Measurements from ENCODE around the gene PHACTR3.

Gene PHACTR3

GRCh38 chr20:59652381-59652780 lies 48.0 kb downstream of the PHACTR3 start:
- no peak for DNase-seq

GRCh38 chr20:59656417-59656816 lies 52.1 kb downstream of the PHACTR3 start:
- DNase-seq, result no peak

- DNase-seq, result no peak
These were observed 53.2 kb downstream of the PHACTR3 start for GRCh38 chr20:59657459-59658046.

- DNase-seq, result no peak
These were observed 56.1 kb downstream of the PHACTR3 start for GRCh38 chr20:59660471-59660870.

- DNase-seq, result no peak
These were observed 56.8 kb downstream of the PHACTR3 start for GRCh38 chr20:59661153-59661552.

- no peak for DNase-seq
These were observed 57.3 kb downstream of the PHACTR3 start for GRCh38 chr20:59661621-59662020.

GRCh38 chr20:59662161-59662560 lies 57.8 kb downstream of the PHACTR3 start:
- DNase-seq, result no peak

GRCh38 chr20:59662856-59663512 lies 58.6 kb downstream of the PHACTR3 start:
- DNase-seq, result no peak

GRCh38 chr20:59663513-59664060 lies 59.2 kb downstream of the PHACTR3 start:
- DNase-seq, result no peak

GRCh38 chr20:59664421-59664941 lies 60.1 kb downstream of the PHACTR3 start:
- no peak for DNase-seq

GRCh38 chr20:59665656-59666555 lies 61.6 kb downstream of the PHACTR3 start:
- DNase-seq, result no peak

GRCh38 chr20:59666586-59666985 lies 62.2 kb downstream of the PHACTR3 start:
- DNase-seq, result no peak

GRCh38 chr20:59667131-59667530 lies 62.8 kb downstream of the PHACTR3 start:
- DNase-seq, result no peak

GRCh38 chr20:59667981-59668515 lies 63.7 kb downstream of the PHACTR3 start:
- no peak for DNase-seq

GRCh38 chr20:59668926-59669850 lies 64.8 kb downstream of the PHACTR3 start:
- no peak for DNase-seq

- DNase-seq, result no peak
These were observed 66.6 kb downstream of the PHACTR3 start for GRCh38 chr20:59670786-59671492.

GRCh38 chr20:59671661-59672471 lies 67.5 kb downstream of the PHACTR3 start:
- DNase-seq, result no peak

- DNase-seq, result no peak
These were observed 68.2 kb downstream of the PHACTR3 start for GRCh38 chr20:59672576-59672975.

GRCh38 chr20:59673288-59673997 lies 69.1 kb downstream of the PHACTR3 start:
- DNase-seq, result no peak
